GM19455 (cell line): ENCODE results near the gene CAPNS1.

ENCODE experiments used
- ATAC-seq: cut with Tn5 transposase; IDR thresholded peaks from one replicate; pipeline ENCODE4 v1.9.1; 2021; ENCODE audit not compliant: unreplicated experiment

CAPNS1 gene

DNA sequence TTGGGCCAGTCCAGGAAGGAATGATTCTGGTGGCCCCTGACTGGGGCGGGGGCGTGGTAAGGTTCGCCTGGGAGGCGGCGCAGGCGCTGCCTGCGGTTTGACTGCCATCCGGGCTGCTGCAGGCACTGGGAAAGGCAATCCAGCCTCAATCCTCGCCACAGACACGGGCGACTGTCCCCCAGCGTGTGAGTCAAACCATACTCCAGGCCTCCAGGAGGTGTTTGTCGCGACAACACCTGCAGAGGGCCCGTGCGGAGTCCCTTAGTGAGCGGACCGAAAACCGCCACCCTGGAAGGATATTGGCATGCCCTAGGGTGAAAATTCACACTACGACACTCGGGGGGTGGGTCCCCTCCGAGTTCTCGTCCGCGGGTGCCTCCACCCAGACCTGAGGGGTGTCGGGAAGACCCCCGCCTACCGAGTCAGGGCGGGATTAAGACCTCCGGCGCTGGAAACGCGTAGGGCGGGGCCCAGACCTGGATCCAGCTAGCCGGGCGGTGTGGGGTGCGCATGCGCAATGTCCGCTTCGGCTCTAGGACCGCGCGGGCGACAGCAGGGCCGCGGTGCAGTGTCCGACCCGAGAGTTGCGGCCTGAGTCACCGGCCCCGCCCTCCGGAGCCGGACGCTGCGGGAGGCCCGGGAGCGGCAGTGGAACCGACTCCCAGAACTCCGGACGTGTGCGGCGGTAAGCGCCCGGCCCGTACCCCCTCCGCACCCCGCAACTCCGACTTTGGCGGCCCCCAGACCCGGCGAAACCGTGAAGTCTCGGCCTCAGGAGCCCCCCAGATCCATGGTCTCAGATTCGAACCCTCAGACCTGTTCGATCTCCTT is at the start of gene CAPNS1:
TSS of gene CAPNS1 (plus strand) at position 594 of the 831 bp plus-strand sequence. CDS start 946 bp downstream, outside the sequence.
- peak; percentile 77 for ATAC-seq

DNA sequence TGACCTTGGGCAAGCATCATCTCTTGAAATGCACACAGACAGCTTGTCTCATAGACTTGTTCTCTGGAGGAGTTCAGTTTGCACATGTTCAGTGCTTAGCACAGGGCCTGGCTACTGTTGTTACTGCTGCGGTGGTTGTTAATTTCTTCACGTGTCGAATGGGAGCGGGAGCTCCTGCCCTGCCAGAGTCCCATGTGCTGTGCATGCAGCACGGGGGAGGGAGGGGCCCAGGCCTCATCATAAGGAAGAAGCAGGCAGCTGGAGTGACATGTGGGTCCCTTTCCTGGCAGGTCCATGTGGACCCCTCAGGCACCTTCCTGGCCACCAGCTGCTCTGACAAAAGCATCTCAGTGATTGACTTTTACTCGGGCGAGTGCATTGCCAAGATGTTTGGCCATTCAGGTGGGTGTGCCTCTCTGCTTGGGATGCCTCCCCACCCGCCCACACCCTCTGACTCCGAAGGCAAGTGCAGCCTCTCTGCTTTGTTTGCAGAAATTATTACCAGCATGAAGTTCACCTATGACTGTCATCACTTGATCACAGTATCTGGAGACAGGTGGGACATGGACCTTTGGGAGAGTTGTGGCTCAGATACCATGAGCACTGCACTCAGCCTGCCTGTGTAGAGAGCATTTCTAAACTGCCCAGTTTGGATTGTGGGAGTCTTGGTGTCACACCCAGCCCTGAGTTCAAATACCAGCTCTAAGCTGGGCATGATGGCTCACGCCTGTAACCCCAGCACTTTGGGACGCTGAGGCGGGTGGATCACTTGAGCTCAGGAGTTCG is 48.8 kb upstream of the CAPNS1 start:
- no peak for ATAC-seq

DNA sequence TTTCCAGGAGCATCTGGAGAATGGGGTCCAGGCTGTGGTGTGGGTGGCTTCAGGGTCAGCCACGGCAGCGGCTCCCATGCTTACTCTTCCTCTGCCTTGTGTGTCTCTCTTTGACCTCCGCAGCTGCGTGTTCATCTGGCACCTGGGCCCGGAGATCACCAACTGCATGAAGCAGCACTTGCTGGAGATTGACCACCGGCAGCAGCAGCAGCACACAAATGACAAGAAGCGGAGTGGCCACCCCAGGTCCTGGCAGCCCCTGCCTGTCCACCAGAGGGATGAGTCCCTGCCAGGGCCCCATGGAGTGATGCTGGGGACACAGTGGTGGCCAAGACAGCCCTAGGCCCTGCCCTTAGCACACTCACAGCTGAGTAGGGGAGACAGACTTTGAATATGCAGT is 47.3 kb upstream of the CAPNS1 start:
- ATAC-seq, result no peak

DNA sequence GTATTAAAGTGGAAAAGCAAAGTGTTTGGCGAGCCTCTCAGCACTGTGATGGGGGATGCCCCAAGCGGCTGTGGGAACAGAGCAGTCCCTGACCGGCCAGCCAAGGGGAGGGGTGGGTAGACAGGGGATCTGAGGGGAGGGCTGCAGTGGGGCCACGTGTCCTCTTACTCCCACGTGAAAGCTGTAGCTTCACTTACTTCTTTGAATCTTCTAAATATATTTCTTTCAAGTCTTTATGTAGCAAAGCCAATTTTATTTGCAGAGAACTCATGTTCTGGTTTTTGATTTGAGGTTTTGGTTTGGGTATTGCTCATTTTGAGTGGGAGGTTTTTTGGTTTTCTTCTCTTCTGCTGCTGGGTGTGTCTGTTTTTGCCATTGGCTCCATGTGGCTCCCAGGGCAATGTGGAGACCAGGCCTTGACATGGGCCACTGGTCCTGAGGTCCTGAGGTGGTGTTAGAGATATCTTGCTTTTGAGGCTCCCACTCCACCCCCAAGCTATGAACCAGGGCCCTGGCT is 46.7 kb upstream of the CAPNS1 start:
- ATAC-seq, result no peak

DNA sequence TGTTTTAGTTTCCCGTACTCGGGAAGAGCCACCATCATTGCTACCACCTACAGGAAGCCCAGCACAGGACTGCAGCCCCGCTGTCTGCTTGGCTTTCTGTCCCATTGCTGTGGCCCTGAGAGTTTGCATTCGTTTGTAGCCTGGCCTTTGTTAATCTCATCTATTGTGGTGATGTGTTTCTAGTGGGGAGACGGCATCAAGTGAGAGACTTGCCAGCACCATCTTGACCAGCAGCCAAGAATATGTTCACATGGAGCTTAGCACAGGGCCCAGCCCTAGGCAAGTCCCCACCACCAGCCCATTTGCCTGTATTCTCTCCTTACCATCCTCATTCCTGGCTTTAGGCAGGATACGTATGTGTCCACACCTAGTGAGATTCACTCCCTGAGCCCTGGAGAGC is 46.2 kb upstream of the CAPNS1 start:
- no peak for ATAC-seq

DNA sequence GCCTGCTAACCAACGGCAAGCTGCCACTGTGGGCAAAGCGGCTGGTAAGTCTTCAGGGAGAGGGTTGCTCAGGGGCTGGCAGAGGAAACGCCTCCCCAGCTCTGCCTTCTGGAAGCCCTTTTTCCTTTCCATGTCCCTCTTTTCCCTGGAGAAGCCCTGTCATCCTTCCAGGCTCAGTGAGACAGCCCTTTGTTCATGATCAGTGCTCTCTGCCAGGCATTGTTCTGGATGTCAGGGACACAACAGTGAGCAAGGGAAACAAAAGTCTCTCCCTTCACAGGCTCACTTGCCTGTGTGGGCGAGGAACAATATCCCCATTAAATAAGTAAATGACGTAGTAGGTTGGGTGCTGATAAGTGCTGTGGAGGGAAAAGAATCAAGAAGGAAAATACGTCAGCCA is 42.8 kb upstream of the CAPNS1 start:
- no peak for ATAC-seq

DNA sequence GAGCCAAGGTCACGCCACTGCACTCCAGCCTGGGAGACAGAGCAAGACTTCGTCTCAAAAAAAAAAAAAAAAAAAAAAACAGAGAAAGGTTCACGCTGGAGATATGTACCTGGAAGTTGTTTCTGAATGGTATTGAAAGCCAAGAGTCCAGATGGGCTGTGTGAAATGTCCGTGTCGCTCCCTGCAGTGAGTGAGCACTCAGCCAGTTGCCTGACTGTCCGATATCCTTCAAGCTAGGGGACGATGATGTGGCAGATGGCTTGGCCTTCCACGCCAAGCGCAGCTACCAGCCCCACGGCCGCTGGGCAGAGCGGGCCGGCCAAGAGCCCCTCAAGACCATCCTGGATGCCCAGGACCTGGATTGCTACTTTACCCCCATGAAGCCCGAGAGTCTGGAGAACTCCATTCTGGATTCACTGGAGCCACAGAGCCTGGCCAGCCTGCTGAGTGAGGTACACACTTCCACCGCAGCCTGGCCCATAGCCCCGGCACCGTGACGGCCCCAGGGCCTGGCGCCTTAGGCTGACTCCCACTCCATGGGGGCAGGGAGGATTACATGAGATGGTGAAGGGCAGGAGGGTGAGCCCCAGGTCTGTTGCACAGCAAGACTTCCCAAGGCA is 40.6 kb upstream of the CAPNS1 start:
- ATAC-seq, result no peak

DNA sequence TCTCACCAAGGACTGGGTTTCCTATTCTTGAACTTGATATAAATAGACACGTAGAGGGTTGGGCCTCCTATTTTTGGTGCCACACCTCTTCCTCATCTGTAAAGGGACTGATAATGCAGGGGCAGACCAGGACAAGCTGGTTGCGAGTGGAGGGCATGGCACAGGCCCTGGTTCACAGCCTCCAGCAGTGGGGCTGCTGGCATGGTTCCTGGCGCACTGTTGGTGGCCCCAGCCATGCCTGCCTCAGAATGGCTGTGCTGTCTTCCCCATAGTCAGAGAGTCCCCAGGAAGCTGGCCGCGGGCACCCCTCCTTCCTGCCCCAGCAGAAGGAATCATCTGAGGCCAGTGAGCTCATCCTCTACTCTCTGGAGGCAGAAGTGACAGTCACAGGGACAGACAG is 39.4 kb upstream of the CAPNS1 start:
- no peak for ATAC-seq

DNA sequence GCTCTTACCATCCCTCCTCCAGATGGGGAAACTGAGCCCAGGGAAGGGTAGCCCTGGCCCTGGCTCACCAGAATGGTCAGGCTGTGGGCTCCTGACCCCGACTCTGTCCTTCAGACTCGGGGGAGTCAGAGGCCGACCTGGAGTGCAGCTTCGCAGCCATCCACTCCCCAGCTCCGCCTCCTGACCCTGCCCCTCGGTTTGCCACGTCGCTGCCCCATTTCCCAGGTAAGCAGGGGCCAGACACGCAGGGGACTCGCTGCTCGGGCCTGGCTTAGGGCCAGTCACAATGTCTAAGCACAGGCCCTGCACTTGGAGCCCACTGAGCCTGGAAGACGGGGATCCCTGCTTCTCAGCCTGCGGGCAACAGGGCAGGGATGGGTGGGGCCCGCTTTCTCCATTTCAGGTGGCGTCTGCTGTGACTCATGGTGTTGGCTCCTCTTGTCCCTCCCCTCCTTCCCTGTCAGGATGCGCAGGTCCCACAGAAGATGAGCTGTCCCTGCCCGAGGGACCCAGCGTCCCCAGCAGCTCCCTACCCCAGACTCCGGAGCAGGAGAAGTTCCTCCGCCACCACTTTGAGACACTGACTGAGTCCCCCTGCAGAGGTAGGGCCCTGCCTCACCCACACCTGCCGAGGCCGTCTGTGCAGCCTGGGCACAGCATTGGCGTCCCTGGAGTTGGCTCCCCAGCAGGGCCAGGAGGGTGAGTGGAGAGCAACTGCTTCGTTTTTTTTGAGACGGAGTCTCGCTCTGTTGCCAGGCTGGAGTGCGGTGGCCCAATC is 38.1 kb upstream of the CAPNS1 start:
- ATAC-seq, result no peak

DNA sequence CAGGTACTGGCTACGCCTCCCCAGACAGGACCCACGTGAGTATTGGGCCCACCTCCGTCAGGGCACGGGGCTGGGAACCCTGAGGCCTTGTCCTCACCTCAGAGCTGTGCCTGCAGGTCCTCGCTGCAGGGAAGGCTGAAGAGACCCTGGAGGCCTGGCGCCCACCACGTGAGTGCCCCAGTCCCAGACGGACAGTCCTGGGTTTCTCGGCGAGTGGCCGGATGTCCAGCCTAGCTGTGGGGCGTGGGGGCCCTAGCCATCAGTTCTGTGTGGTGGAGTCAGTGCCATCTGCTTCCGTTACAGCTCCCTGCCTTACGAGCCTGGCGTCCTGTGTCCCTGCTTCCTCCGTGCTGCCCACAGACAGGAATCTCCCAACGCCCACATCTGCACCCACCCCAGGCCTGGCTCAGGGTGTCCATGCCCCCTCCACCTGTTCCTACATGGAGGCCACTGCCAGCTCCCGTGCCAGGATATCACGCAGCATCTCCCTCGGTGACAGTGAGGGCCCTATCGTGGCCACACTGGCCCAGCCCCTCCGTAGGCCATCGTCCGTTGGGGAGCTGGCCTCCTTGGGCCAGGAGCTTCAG is 36.7 kb upstream of the CAPNS1 start:
- no peak for ATAC-seq

DNA sequence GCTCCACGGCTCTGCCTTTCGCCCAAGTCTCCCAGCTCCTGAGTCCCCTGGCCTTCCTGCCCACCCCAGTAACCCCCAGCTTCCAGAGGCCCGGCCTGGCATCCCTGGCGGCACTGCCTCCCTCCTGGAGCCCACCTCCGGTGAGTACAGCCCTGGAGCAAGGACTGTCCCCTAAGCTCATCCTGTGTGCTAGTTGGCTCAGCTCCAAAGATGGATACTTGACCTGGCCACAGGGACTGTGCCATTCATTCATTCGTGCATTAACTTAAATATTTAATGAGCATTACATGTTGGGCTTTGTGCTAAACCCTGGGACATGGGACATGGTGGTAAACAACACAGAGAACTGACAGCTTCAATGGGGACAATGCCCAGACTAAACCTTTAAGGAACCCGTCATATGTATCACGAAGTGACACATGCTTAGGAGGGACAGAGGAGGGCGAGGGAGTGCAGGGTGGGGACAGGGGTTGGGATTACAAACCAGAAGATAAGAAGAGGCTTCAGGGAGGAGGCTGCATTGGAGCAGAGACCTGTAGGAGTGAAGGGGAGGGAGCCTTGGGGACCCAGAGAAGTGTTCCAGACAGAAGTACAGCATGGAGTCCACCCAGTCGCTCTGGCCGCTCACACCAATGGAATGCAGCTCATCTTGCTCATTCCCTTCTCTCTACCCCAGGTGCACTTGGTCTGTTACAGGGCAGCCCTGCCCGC is 35.9 kb upstream of the CAPNS1 start:
- no peak for ATAC-seq

DNA sequence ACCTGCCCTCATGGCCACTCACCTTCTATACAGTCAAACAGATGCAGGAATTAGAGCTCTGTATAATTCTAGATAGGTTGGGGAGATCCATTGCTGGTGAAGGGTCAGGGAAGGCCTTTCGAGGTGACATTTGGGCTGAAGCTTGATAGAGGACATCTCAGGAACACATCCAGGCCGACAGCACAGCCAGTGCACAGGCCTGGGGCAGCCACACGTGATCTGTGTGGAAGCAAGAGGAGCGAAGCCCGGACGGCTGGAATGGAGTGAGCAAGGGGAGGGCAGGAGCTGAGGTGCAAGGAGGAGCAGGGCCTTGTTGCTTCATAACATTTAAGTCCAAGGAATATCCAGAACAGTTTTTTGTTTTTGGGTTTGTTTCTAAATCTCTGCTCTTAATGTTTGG is 33.4 kb upstream of the CAPNS1 start:
- ATAC-seq, result no peak

DNA sequence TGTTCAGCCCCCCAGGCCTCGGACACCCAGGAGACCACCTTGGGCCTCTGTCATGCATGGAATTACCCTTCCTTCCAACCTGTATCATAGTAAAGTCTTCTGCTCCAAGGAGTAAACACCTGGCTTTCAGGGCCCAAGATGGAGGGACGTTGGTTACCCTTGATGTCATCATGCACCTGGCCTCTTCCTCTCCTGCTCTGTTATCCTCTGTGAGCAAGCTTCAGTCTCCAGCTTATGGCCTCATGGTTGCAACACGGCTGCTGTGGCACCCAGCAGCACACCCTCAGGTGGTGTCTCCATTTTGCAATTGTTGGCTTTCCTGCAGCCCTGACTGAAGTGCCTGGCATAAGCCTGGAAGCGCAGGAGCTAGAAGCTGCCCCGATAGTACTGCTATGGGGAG is 32.9 kb upstream of the CAPNS1 start:
- no peak for ATAC-seq

DNA sequence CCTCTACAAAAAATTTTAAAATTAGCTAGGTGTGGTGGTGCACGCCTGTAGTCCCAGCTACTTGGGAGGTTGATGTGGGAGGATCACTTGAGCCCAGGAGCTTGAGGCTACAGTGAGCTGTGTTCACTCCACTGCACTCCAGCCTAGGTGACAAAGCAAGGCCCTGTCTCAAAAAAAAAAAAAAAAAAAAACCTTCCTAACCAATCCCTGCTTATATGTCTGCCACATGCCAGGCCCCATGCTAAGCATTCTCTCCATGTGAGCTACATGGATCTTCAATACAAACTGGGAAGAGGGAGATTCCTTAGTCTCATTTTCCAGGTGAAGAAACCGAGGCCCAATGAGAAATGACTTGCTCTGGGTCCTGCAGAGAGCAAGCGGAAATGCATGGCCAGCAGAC is 31.2 kb upstream of the CAPNS1 start:
- ATAC-seq, result no peak

DNA sequence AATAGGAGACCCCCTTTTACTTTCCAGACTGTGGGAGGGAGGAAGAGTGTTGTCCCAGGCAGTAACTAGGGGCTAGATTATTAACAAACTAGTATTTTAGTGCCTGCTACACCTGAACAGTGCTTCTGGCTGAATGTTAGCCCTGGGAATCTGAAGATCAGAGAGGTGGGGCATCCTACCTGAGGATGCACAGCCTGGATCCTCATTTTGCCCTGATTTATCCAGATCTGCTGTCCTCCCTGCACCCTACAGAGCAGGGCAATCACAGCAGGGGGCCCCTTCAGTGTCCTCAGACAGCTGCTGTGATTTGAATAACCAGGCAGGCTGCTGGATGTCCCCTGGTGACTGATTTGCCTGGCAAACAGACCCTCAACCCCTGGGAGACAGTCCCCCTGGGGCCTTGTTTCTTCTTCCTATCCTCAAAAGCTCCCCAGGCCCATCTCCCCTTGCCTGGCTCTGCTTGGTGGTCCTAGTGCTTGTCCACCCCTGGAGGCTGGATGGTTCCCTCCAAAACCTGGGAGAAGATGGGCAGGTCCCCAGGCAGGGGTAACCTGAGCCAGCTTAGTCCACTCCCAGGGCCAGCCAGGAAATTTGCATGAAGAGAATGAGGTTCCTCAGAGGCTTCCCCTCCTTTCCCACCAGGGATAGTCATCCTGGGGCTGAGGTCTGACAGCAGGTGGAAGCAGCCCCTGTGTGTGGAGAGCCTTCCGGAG is 29.2 kb upstream of the CAPNS1 start, which contains the start of gene OVOL3:
TSS of gene OVOL3 (plus strand) at position 657 of the 713 bp plus-strand sequence. CDS start 60 bp downstream, outside the sequence.
- ATAC-seq, result no peak

DNA sequence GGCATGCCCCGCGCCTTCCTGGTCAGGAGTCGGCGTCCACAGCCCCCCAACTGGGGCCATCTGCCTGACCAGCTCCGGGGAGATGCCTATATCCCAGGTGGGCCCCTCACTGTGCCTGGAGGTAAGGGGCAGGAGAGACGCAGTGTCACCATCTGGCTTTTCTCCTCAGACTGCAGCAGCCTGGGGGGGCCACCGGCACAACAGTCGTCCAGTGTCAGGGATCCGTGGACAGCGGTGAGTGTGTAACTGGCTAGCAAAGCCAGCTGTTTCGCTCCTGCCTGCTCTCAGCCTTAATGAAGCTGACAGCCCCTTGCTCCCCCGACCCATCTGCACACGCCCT is 28.7 kb upstream of the CAPNS1 start:
- no peak for ATAC-seq

DNA sequence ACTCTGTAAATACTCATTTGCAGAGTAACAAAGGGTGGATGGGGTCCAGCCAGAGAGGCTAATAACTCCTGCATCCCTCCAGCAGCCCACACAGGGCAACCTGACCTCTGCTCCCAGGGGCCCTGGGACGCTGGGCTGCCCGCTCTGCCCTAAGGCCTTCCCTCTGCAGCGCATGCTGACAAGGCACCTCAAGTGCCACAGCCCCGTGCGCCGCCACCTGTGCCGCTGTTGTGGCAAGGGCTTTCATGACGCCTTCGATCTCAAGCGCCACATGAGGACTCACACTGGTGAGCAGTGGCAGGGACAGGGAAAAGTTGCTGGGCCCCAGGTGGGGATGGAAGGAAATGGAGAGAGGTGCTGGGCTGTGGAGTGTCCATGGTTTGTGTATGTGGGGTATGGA is 27.2 kb upstream of the CAPNS1 start:
- ATAC-seq, result no peak

DNA sequence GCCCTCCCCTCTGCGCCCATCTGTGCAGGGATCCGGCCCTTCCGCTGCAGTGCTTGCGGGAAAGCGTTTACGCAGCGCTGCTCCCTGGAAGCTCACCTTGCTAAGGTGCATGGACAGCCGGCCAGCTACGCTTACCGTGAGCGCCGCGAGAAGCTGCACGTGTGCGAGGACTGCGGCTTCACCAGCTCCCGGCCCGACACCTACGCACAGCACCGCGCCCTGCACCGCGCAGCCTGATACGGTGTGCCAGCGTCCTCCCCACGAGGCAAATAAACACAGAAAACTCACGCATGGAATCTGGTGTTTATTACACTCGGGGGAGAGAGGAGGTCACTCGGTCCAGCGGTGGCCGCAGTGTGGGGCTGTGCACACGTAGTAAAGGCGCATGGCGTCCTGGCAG is 26.4 kb upstream of the CAPNS1 start:
- no peak for ATAC-seq
